GM21367 (cell line): ENCODE measurements around the gene IPO11.
"Not testable (repeated sequence)": the region's sequence is repeated elsewhere in the genome, so short reads cannot be mapped to it uniquely, and the experiment has no call there.

Source experiments
- ATAC-seq: cut with Tn5 transposase; IDR thresholded peaks from one replicate; pipeline ENCODE4 v1.9.1; 2021; ENCODE audit not compliant: unreplicated experiment

Gene IPO11

DNA sequence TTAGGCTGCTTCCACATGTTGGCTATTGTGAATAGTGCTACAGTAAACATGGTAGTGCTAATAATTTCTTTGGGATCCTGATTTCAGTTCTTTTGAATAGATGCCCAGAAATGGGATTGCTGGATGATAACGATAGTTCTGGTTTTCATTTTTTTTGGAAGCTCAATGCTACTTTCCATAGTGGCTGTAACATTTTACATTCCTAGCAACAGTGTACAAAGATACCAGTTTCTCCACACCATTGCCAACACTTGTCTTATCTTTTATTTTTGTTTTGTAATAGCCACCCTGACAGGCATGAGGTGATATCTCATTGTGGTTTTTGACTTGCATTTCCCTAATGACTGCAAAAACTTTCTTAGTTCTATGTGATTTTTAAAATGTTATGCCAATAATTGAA is 97.2 kb downstream of the IPO11 start:
- ATAC-seq, result no peak

DNA sequence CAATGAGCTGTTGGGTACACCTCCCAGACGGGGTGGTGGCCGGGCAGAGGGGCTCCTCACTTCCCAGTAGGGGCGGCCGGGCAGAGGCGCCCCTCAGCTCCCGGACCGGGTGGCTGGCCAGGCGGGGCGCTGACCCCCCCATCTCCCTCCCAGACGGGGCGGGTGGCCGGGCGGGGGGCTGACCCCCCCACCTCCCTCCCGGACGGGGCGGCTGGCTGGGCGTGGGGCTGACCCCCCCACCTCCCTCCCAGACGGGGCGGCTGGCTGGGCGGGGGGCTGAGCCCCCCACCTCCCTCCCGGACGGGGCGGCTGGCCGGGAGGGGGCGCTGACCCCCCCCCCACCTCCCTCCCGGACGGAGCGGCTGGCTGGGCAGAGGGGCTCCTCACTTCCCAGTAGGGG is 100.5 kb downstream of the IPO11 start:
- not testable (repeated sequence) for ATAC-seq

DNA sequence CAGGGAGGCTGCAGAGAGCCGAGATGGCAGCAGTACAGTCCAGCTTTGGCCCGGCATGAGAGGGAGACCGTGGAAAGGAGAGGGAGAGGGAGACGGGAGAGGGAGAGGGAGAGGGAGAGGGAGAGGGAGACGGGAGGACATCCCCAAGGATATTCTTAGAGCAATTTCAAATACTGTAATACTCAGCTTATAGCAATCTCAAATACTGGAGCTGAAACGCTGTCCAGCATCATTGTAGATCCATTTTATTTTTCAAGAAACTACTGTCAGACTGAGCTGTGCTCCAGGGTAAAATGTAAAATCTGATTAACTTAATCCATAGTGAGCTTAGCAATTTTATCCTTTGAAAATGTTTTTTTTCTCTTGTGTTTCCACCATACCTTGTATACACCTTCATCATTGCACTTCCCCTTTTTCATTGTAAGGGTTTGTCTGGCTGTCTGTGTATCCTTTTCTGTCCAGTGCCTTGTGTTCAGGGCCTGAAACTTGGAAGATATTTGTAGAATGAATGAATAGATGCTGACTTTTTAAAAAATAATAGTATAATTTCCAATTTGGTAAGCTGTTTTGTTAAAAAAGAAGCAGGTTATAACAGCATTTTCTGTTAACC is 102.1 kb downstream of the IPO11 start:
- no peak for ATAC-seq

- not testable (repeated sequence) for ATAC-seq
Observed at GRCh38 chr5:62520812-62521211, 108.2 kb downstream of the IPO11 start.

DNA sequence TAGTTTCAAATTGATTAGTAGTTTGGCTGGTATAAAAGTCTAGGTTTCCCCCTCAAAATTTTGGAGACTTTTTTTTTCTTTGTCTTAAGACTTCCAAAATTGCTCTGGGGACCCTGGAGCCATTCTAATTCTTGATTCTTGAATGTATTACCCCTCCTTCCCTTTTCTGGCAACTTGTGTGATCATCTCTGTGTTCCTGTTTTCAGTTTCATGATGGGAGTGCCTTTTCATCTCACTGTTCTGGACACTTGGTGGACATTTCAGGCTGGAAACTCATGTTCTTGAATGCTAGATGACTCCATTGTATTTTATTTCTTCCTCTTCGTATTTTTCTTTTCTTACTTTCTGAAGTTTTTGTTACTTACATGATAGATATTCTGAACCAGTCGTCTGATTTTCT is 108.8 kb downstream of the IPO11 start:
- no peak for ATAC-seq

DNA sequence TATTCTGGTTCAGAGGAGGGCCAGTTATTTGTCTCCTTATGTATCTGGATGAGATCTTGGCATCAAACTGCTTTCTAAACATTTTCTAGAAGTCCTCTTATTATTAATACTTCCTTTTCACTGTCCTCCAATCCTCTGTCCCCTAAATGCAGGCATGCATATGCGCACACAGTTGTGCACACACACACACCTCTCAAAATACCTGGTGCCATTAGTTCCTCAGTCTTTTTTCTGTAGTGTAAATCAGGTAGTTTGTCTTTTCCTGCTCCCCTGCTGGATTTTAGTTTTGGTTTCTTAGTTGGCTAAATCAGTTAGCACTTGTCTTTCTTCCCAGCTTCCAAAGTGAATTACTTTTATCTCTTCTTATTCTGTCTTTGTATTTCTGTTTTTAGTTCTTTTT is 110.2 kb downstream of the IPO11 start:
- ATAC-seq, result no peak

DNA sequence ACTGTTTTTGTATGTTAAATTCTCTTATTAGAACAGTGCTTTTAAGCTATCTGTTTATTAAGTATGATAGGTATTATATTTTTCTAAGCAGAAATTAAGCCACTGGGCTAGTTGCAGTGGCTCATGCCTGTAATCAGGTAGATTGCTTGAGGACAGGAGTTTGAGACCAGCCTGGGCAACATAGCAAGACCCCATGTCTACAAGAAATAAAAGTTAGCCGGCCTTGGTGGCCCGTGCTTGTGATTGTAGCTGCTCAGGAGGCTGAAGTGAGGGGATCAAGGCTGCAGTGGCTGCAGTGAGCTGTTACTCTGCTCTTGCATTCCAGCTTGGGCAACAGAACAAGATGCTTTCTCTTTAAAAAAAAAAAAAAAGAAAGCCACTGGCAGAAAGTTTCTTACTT is 121.0 kb downstream of the IPO11 start:
- ATAC-seq, result no peak

GRCh38 chr5:62534461-62535236 is 122.1 kb downstream of the IPO11 start:
- ATAC-seq, result no peak

DNA sequence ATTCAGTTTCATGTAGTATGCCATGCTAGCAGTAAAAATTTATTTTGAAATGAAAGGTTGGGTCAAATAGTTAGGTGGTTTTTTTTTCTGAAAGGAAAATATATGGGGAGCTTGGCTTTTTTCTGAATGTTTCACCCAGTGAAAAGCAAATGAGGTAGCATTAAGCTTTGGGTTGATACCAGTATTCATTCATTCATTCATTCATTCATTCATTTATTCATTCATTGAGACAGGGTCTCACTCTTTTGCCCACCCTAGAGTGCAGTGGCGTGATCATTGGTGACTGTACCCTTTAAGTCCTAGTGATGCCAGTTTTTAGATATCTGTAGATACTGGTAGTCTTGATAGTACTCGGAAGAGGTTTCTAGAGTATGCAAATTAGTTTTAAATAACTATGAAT is 123.7 kb downstream of the IPO11 start:
- no peak for ATAC-seq

DNA sequence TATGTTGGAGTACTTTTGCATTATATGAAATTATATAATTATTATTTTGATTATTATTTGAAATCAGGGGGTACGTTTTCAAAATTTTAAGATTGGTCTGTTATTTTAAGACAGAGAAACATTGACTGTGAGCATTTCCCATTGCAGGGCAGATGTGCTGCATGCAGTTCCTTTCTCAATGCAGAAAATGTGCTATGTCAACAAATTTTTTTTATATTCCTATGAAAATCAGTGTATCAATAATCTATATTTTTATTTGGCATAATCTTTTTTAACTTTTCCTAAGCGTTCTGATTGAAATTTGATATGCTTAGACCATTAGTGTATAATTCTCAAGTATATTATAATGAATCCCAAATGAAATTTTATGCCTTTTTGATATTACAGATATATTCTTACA is 124.2 kb downstream of the IPO11 start:
- ATAC-seq, result no peak

DNA sequence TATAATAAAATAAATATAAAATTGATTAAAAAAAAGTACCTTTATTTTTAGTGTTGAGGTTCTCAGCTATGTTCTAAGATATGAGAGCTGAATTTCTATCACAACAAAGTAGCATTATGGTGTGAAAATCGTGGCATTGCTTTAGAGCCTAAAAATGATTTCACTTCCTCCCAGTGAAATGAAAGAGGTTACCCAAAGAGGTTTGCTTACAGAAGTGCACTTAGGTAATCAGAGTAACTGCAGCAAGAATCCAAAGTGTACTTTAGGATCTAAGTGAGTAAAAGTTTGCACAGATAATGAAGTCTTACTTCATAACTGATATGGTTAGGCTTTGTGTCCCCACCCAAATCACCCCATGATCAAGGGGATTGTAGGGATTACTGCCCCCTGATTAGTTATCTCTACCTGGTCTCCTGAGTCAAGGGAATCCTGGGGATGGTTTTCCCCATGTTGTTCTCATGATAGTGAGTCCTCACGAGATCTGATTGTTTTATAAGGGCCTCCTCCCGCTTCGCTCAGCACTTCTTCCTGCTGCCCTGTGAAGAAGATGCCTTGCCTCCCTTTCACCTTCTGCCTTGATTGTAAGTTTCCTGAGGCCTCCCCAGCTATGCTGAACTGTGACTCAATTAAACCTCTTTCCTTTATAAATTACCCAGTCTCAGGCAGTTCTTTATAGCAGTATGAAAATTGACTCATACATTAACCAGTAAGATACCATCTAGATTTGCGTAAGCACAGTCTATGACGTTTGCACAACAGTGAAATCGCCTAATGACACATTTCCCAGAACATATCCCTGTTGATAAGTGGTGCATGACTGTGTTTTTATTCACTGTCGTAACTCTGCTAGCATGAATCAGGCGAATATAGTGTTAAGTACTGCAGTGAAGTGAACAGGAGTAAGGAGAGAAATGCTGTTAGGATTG is 125.7 kb downstream of the IPO11 start:
- peak; percentile 65 for ATAC-seq

- no peak for ATAC-seq
Observed at GRCh38 chr5:62542720-62543119, 130.2 kb downstream of the IPO11 start.

- no peak for ATAC-seq
Observed at GRCh38 chr5:62547945-62548630, 135.5 kb downstream of the IPO11 start.

GRCh38 chr5:62550103-62550502 is 137.5 kb downstream of the IPO11 start:
- no peak for ATAC-seq

DNA sequence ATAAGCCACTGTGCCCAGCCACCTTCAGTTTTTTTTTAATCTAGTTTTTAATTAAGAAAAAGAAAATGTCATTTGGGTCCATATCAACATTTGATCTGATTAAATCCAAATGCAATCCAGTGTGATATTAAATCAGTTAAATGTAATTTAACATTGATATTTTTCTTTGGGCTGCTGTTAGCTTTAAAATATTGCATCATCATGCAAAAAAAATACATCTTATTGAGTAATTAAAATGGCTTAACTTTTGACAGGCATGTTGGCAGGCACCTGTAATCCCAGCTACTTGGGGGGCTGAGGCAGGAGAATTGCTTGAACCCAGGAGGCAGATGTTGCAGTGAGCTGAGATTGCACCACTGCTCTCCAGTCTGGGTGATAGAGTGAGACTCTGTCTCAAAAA is 143.4 kb downstream of the IPO11 start:
- no peak for ATAC-seq

GRCh38 chr5:62558941-62559340 is 146.4 kb downstream of the IPO11 start:
- ATAC-seq, result no peak

DNA sequence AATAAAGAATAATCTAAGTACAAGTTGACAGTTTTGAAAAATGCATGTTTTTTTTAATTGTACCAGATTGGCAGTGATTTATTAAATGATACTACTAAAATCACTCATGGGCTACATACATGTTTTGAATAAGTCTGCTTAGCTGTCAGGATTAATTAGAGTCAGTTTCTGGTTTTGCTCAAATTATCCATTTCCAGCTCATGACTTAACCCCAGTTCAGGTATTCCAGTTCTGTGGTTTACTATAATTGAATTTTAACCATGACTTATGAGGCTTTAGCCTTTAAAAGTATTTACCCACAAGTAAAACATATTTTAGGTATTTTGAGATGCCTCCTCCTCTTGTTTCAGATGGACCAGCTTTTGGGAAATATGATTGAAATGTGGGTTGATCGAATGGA is 148.2 kb downstream of the IPO11 start:
- no peak for ATAC-seq

GRCh38 chr5:62561896-62562295 is 149.3 kb downstream of the IPO11 start:
- no peak for ATAC-seq

- no peak for ATAC-seq
Observed at GRCh38 chr5:62562867-62563266, 150.3 kb downstream of the IPO11 start.

DNA sequence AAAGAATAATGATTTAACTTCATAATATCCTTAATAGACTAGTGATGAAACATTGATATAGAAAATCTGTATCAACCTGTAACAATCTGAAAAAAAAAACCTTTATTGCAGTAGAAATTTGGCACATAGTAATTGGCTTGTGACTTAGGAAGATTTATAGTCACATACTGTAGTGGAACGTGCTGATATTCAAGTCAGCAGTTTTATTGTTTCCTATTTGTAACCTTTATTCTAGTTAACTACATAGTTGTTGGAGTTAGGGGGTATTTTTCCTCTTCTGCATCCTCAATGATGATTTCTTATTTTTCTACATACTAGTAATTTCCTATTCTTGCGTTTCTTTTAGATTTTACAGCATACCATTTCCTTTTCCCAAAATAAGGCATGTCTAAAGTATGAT is 151.5 kb downstream of the IPO11 start:
- ATAC-seq, result no peak

- not testable (repeated sequence) for ATAC-seq
Observed at GRCh38 chr5:62565740-62566139, 153.2 kb downstream of the IPO11 start.
